Common myeloid progenitor, CD34-positive (primary cell): ENCODE measurements around the gene RBMS1.
"Not testable (repeated sequence)": the region's sequence is repeated elsewhere in the genome, so short reads cannot be mapped to it uniquely, and the experiment has no call there.

Experiments
- CTCF ChIA-PET: fragments of 350-600 bp; sonication (Branson Sonifier 250); formaldehyde crosslinking; loops from one replicate; lab custom pipeline; 2021; ENCODE audit warnings: antibody characterized with exemption; lab: Charles Lee
- POLR2A ChIA-PET: fragments of 350-600 bp; sonication (Branson Sonifier 250); formaldehyde crosslinking; loops from one replicate; lab custom pipeline; 2021; ENCODE audit warnings: antibody characterized with exemption; lab: Charles Lee
- DNase-seq, 3 donors: peaks; one replicate each; pipeline versions ENCODE4 v3.0.0 to v3.0.0-alpha.2; 2013
- H3K27ac ChIP-seq, 2 experiments: 1 replicate in 1 of 2; 2 replicates in 1 of 2; pipeline ENCODE4 v1.7.0; 2013; ENCODE audit warnings: inconsistent platforms in 2 of 2, low read length in 2 of 2, mild to moderate bottlenecking in 2 of 2, low read depth in 1 of 2, moderate library complexity in 1 of 2; ENCODE audit not compliant: severe bottlenecking in 2 of 2, insufficient read depth in 1 of 2, poor library complexity in 1 of 2
- H3K27me3 ChIP-seq, 5 experiments: replicated peaks in 2 of 5; 1 replicate in 3 of 5; 2 replicates in 2 of 5; pipeline versions ENCODE4 v1.6.1 to v1.7.0; 2013; ENCODE audit warnings: low read length in 4 of 5, mild to moderate bottlenecking in 2 of 5, moderate library complexity in 2 of 5, inconsistent platforms in 1 of 5; ENCODE audit not compliant: insufficient read depth in 5 of 5, control insufficient read depth in 4 of 5
- H3K36me3 ChIP-seq, 4 experiments: 1 replicate in 2 of 4; 2 replicates in 2 of 4; pipeline versions ENCODE4 v1.6.1 to v1.7.0; 2013; ENCODE audit warnings: low read length in 3 of 4, control low read depth in 1 of 4, mild to moderate bottlenecking in 1 of 4; ENCODE audit not compliant: control insufficient read depth in 4 of 4, insufficient read depth in 4 of 4
- H3K4me1 ChIP-seq, 4 experiments: 1 replicate in 3 of 4; 2 replicates in 1 of 4; pipeline versions ENCODE4 v1.6.1 to v1.7.1; 2013; ENCODE audit warnings: low read length in 3 of 4, mild to moderate bottlenecking in 3 of 4, control low read depth in 1 of 4, inconsistent platforms in 1 of 4, moderate library complexity in 1 of 4; ENCODE audit not compliant: control insufficient read depth in 4 of 4, insufficient read depth in 4 of 4; ENCODE audit errors: control extremely low read depth in 1 of 4
- H3K4me3 ChIP-seq, 7 experiments: 1 replicate in 4 of 7; 2 replicates in 3 of 7; pipeline versions ENCODE4 v1.5.1 to v1.7.0; 2013; ENCODE audit warnings: mild to moderate bottlenecking in 7 of 7, low read length in 6 of 7, moderate library complexity in 6 of 7, inconsistent platforms in 2 of 7, low read depth in 2 of 7, control low read depth in 1 of 7; ENCODE audit not compliant: insufficient read depth in 4 of 7, control insufficient read depth in 1 of 7; ENCODE audit errors: extremely low read depth in 1 of 7
- H3K9me3 ChIP-seq, 5 experiments: 1 replicate in 4 of 5; 2 replicates in 1 of 5; pipeline versions ENCODE4 v1.6.1 to v1.7.1; 2013; ENCODE audit warnings: low read length in 4 of 5, mild to moderate bottlenecking in 2 of 5, inconsistent platforms in 1 of 5, low read depth in 1 of 5, moderate library complexity in 1 of 5; ENCODE audit not compliant: control insufficient read depth in 4 of 5, insufficient read depth in 2 of 5; ENCODE audit errors: control extremely low read depth in 1 of 5
- WGBS: methylation state at CpG from one replicate; pipeline ENCODE4 v1.1.5; 2013; ENCODE audit not compliant: insufficient coverage; 5-methylcytosine and 5-hydroxymethylcytosine counted together

The RBMS1 gene

DNA sequence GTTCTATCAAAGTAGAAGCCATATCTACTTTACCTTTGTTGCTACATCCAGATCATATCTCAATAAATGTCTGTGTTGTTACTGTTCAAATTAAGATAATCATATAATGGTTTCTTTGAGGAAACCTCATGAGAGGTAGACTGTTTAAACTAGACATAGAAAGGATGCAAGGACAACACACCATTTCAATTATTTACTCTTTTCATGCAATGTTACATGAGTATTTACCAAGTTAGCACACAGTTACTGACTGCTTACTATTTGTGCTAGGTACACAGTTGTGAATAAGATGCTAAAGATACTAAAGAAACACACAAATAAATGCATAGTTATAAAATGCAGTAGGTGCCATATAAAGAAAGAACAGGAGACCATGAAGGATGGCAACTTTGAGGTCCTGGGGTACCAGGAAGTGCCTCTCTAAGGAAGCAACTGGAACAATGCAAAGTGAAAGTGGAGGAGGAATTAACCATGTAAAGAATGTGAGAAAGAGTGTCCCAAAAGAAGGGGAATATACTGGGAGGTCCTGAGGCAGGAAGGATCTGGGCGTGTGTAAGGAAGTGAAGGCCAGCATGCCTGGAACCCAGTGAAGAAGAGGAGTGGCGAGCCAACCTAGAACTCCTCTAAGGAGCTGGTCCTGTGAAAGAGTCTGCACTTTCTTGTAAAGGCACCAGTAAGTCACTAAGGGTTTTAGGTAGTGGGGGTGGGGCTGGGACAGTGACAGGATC lies 39.4 kb downstream of the RBMS1 start:
- peak overlapping the region in 1 of 7 experiments; percentile 8 for H3K4me3 ChIP-seq
- CTCF ChIA-PET: no interaction called here
- POLR2A ChIA-PET: no interaction called here
- 54% methylated on average over 2 of the region's 2 CpGs for WGBS
- H3K27ac ChIP-seq: no peak overlapping the region
- no peak for DNase-seq
- peaks cover 0 to 4% (median 1%) of the 10 kb centered on the region in 4 experiments for H3K4me1 ChIP-seq
- H3K9me3 ChIP-seq: no peaks in the 10 kb centered on the region
- H3K36me3 ChIP-seq: no peaks in the 10 kb centered on the region
- H3K27me3 ChIP-seq: no peaks in the 10 kb centered on the region

GRCh38 chr2:160453111-160453820 lies 40.3 kb downstream of the RBMS1 start:
- Histone ChIP-seq H3K36me3 (no peaks in the 10 kb centered on the region), H3K9me3 (no peaks in the 10 kb centered on the region), H3K4me3 (no peak overlapping the region), H3K27ac (no peak overlapping the region), H3K4me1 (peaks cover 0 to 4% (median 1%) of the 10 kb centered on the region in 4 experiments), H3K27me3 (no peaks in the 10 kb centered on the region)
- CTCF ChIA-PET: no interaction called here
- WGBS: 100% methylated on average over 1 of the region's 3 CpGs
- POLR2A ChIA-PET: no interaction called here
- no peak for DNase-seq

DNA sequence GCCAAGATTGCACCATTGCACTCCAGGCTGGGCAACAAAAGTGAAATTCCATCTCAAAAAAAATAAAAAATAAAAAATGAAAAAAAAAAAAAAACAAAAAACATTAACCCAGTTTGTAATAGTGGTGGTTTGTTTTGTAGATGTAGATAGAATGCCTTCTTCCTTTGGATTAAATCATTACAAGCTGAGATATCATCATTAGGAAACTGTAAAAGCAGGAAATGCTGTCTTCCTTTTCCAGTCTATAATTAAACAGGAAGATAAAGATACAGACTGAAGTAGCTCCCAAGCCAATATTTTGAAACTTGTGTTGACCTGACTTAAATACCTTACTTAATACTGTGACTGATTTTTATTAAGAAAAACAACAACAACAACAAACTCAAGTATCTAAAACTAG lies 43.1 kb downstream of the RBMS1 start:
- Histone ChIP-seq H3K4me3 (no peak overlapping the region), H3K4me1 (peaks cover 0 to 4% (median 1%) of the 10 kb centered on the region in 4 experiments), H3K36me3 (no peaks in the 10 kb centered on the region), H3K27me3 (no peaks in the 10 kb centered on the region), H3K9me3 (no peaks in the 10 kb centered on the region), H3K27ac (no peak overlapping the region)
- CTCF ChIA-PET: no interaction called here
- POLR2A ChIA-PET: no interaction called here
- no peak for DNase-seq

DNA sequence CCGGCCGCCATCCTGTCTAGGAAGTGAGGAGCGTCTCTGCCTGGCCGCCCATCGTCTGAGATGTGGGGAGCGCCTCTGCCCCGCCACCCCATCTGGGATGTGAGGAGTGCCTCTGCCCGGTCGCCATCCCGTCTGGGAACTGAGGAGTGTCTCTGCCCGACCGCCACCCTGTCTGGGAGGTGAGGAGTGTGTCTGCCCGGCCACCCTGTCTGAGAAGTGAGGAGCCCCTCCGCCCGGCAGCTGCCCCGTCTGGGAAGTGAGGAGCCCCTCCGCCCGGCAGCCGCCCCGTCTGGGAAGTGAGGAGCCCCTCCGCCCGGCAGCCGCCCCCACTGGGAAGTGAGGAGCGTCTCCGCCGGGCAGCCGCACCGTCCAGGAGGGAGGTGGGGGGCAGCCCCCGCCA lies 44.8 kb downstream of the RBMS1 start:
- DNase-seq, H3K27ac ChIP-seq, CTCF ChIA-PET, POLR2A ChIA-PET, H3K9me3 ChIP-seq, H3K36me3 ChIP-seq, H3K27me3 ChIP-seq, H3K4me3 ChIP-seq, H3K4me1 ChIP-seq: not testable (repeated sequence)
- WGBS: 93% methylated on average over 3 of the region's 29 CpGs

- no peak for DNase-seq
- no peaks in the 10 kb centered on the region for H3K36me3 ChIP-seq
- CTCF ChIA-PET: interaction anchor here (0.7 to 0.8 kb wide), 2 partner anchors 134 to 643 kb away, joined by 3 read pairs; no protein-coding TSS in a partner anchor
- no CpG with 5 or more reads among the region's 1 CpG for WGBS
- POLR2A ChIA-PET: no interaction called here
- H3K27me3 ChIP-seq: no peaks in the 10 kb centered on the region
- H3K4me3 ChIP-seq: no peak overlapping the region
- peaks cover 0 to 3% (median 0%) of the 10 kb centered on the region in 5 experiments for H3K9me3 ChIP-seq
- H3K4me1 ChIP-seq: no peaks in the 10 kb centered on the region
- no peak overlapping the region for H3K27ac ChIP-seq
Observed at GRCh38 chr2:160445673-160446072, 47.9 kb downstream of the RBMS1 start.

- Histone ChIP-seq H3K27ac (no peak overlapping the region), H3K9me3 (peaks cover 0 to 5% (median 0%) of the 10 kb centered on the region in 5 experiments), H3K27me3 (no peaks in the 10 kb centered on the region), H3K36me3 (no peaks in the 10 kb centered on the region), H3K4me1 (no peaks in the 10 kb centered on the region), H3K4me3 (no peak overlapping the region)
- ChIA-PET CTCF (no interaction called here), POLR2A (no interaction called here)
- no peak for DNase-seq
- 95% methylated on average over 6 of the region's 7 CpGs for WGBS
Observed at GRCh38 chr2:160442603-160443002, 51.0 kb downstream of the RBMS1 start.

DNA sequence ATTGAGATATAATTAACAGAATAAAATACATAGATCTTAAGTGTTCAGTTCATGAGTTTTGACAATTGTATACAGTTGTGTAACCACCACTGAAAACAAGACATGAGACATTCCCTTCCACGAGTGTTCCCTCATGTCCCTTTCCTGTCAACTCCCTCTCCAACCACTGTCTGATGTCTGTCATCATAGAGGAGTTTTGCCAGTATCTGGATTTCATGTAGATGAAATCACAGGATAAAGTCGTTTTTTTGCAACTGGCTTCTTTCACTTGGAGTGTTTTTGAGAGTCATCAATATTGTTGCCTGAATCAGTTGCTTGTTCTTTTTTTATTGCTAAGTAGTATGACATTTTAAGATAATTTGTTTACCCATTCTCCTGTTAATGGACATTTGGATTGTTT lies 52.7 kb downstream of the RBMS1 start:
- H3K27me3 ChIP-seq: no peaks in the 10 kb centered on the region
- H3K9me3 ChIP-seq: peaks cover 0 to 5% (median 0%) of the 10 kb centered on the region in 5 experiments
- POLR2A ChIA-PET: no interaction called here
- no peaks in the 10 kb centered on the region for H3K36me3 ChIP-seq
- no peak for DNase-seq
- WGBS: no CpG with 5 or more reads among the region's 2 CpGs
- H3K4me1 ChIP-seq: no peaks in the 10 kb centered on the region
- CTCF ChIA-PET: interaction anchor here (1.0 kb wide), 1 partner anchor 23 kb away, joined by 3 read pairs; no protein-coding TSS in a partner anchor
- no peak overlapping the region for H3K27ac ChIP-seq
- no peak overlapping the region for H3K4me3 ChIP-seq
